Measurements from ENCODE around the gene FNDC11. TPM values are rescaled to one million over a fixed set of nuclear protein-coding genes. Genes with fewer than 3 reads are reported as not detected.
"Not testable (repeated sequence)": the region's sequence is repeated elsewhere in the genome, so short reads cannot be mapped to it uniquely, and the experiment has no call there.

The FNDC11 gene
- total and polyA plus RNA-seq, 2 of the 13 experiments (the other 11 are each of a cell fraction or from before 2014, with no cell fraction given): 0.07 TPM; not detected in 1

- peak; percentile 62; the same call in 1 of the 2 replicates for TF ChIP-seq CHD2 (IDR thresholded peaks at IDR 0.05; ENCODE audit: low read depth, low read length)
- H3K79me2 ChIP-seq (ENCODE audit: insufficient read depth, low read length); H3K9me3 ChIP-seq (ENCODE audit: low read length); POLR2A ChIA-PET; intact Hi-C loops (cut with micrococcal nuclease; ENCODE audit: unreplicated experiment); H3K4me2 ChIP-seq (ENCODE audit: low read depth, low read length); H3K36me3 ChIP-seq (replicated peaks in 1 of 2; ENCODE audit: control insufficient read depth in 1 of 2, insufficient read depth in 2 of 2, low read length in 2 of 2); H3K4me1 ChIP-seq (ENCODE audit: insufficient read depth, low read length); H3K9ac ChIP-seq (ENCODE audit: insufficient read depth, low read depth, low read length); in situ Hi-C loops (cut with HindIII; ENCODE audit: extremely low pct_ligation_motif_present, low pct_unique_long_range_greater_than_20kb); H2AFZ ChIP-seq (ENCODE audit: low read length); H3K4me3 ChIP-seq (replicated peaks in 1 of 3; ENCODE audit: insufficient read depth in 1 of 3, low read depth in 2 of 3, low read length in 3 of 3); DNase-seq (ENCODE audit: low spot score); CTCF ChIA-PET (ENCODE audit: low intra/inter-chr PET ratio, low total read pairs); FAIRE-seq; H3K27ac ChIP-seq (ENCODE audit: extremely low read length, insufficient read depth, low read length); H4K20me1 ChIP-seq (ENCODE audit: insufficient read depth, low read length); BruUV-seq (replicated peaks); ATAC-seq: not testable (repeated sequence)
- 22% methylated on average over 10 of the region's 10 CpGs for WGBS (ENCODE audit: low lambda C conversion rate)
- peaks cover 21 to 82% of the 10 kb centered on the region in 2 experiments for H3K27me3 ChIP-seq (ENCODE audit: control insufficient read depth in 1 of 2, insufficient read depth in 2 of 2, low read length in 2 of 2)
Measured at GRCh38 chr20:63514520-63514919, 39.4 kb upstream of the FNDC11 start.

- H3K27me3 ChIP-seq (ENCODE audit: control insufficient read depth in 1 of 2, insufficient read depth in 2 of 2, low read length in 2 of 2): peaks cover 25 to 75% of the 10 kb centered on the region in 2 experiments
- ATAC-seq: no peak
- H3K79me2 ChIP-seq (ENCODE audit: insufficient read depth, low read length): no peaks in the 10 kb centered on the region
- no peak overlapping the region for H2AFZ ChIP-seq (ENCODE audit: low read length)
- WGBS (ENCODE audit: low lambda C conversion rate): 34% methylated on average over 30 of the region's 32 CpGs
- ChIA-PET POLR2A (interaction anchor here (0.8 kb wide), 1 partner anchor 20 kb away, joined by 3 read pairs; no protein-coding TSS in a partner anchor), CTCF (ENCODE audit: low intra/inter-chr PET ratio, low total read pairs) (no interaction called here)
- no peak overlapping the region for H3K4me3 ChIP-seq (replicated peaks in 1 of 3; ENCODE audit: insufficient read depth in 1 of 3, low read depth in 2 of 3, low read length in 3 of 3)
- peaks cover 2% of the 10 kb centered on the region; the same call in 1 of the 2 replicates for H4K20me1 ChIP-seq (ENCODE audit: insufficient read depth, low read length)
- H3K9me3 ChIP-seq (ENCODE audit: low read length): no peaks in the 10 kb centered on the region
- H3K4me1 ChIP-seq (ENCODE audit: insufficient read depth, low read length): peaks cover 11% of the 10 kb centered on the region
- no TSS peak for BruUV-seq (replicated peaks)
- H3K9ac ChIP-seq (ENCODE audit: insufficient read depth, low read depth, low read length): no peak overlapping the region
- FAIRE-seq: no peak
- no peak overlapping the region for H3K27ac ChIP-seq (ENCODE audit: extremely low read length, insufficient read depth, low read length)
- no peak overlapping the region for H3K4me2 ChIP-seq (ENCODE audit: low read depth, low read length)
- in situ Hi-C loops (cut with HindIII; ENCODE audit: extremely low pct_ligation_motif_present, low pct_unique_long_range_greater_than_20kb) (no loop called here), intact Hi-C loops (cut with micrococcal nuclease; ENCODE audit: unreplicated experiment) (no loop called here)
- DNase-seq (ENCODE audit: low spot score): no peak
- H3K36me3 ChIP-seq (replicated peaks in 1 of 2; ENCODE audit: control insufficient read depth in 1 of 2, insufficient read depth in 2 of 2, low read length in 2 of 2): no peaks in the 10 kb centered on the region
- TF ChIP-seq ZNF704 (CRISPR knock-in tag; IDR thresholded peaks at IDR 0.05; ENCODE audit: borderline replicate concordance) (no peak), SRSF4 (IDR thresholded peaks at IDR 0.05; ENCODE audit: low read depth, low read length, poor library complexity, severe bottlenecking) (no peak), ZNF225 (CRISPR knock-in tag; IDR thresholded peaks at IDR 0.05) (0 out of 2 replicates have a peak, but pooled peaks have one; percentile 4), HNF1A (IDR thresholded peaks at IDR 0.05; ENCODE audit: low read depth) (no peak), HNF1A (CRISPR knock-in tag; IDR thresholded peaks at IDR 0.05; ENCODE audit: borderline replicate concordance) (0 out of 2 replicates have a peak, but pooled peaks have one; percentile 10), STAT5B (CRISPR knock-in tag; IDR thresholded peaks at IDR 0.05) (no peak), U2AF1 (optimal IDR thresholded peaks at IDR 0.05; ENCODE audit: low read depth, low read length) (no peak), ZNF326 (CRISPR knock-in tag; IDR thresholded peaks at IDR 0.05; ENCODE audit: borderline replicate concordance) (no peak), ZNF296 (CRISPR knock-in tag; conservative IDR thresholded peaks at IDR 0.05) (no peak), NPAS2 (CRISPR knock-in tag; IDR thresholded peaks at IDR 0.05; ENCODE audit: borderline replicate concordance) (no peak)
Measured at GRCh38 chr20:63517376-63518309, 36.3 kb upstream of the FNDC11 start.

All from HepG2 (cell line).